Medulla oblongata (tissue), 1 donor: ENCODE measurements around the gene TTC5.
"Not testable (repeated sequence)": the region's sequence is repeated elsewhere in the genome, so short reads cannot be mapped to it uniquely, and the experiment has no call there.

Experiments used
- DNase-seq: peaks from one replicate; pipeline ENCODE4 v3.0.0-alpha.2; 2015; ENCODE audit errors: extremely low spot score

The TTC5 gene

GRCh38 chr14:20306079-20306423, 300 bp upstream of the TTC5 start:
- no peak for DNase-seq

GRCh38 chr14:20302042-20302755, 3.6 kb downstream of the TTC5 start:
- DNase-seq, result no peak

- no peak for DNase-seq
Measured at GRCh38 chr14:20295067-20295466, 10.7 kb downstream of the TTC5 start.

GRCh38 chr14:20294636-20295035, 11.1 kb downstream of the TTC5 start:
- DNase-seq, result no peak

- not testable (repeated sequence) for DNase-seq
Measured at GRCh38 chr14:20281998-20282397, 23.8 kb downstream of the TTC5 start.

GRCh38 chr14:20280265-20280664, 25.5 kb downstream of the TTC5 start:
- not testable (repeated sequence) for DNase-seq

GRCh38 chr14:20278414-20278813, 27.3 kb downstream of the TTC5 start:
- no peak for DNase-seq

- DNase-seq, result no peak
Measured at GRCh38 chr14:20277409-20277808, 28.3 kb downstream of the TTC5 start.

GRCh38 chr14:20274062-20274461, 31.7 kb downstream of the TTC5 start:
- no peak for DNase-seq

- DNase-seq, result not testable (repeated sequence)
Measured at GRCh38 chr14:20264361-20264760, 41.4 kb downstream of the TTC5 start.

- no peak for DNase-seq
Measured at GRCh38 chr14:20262642-20263128, 43.1 kb downstream of the TTC5 start.

GRCh38 chr14:20247646-20248246, 58.0 kb downstream of the TTC5 start:
- DNase-seq, result no peak
